Upper lobe of left lung (tissue), 6 donors: Measurements from ENCODE around the gene SLC38A3. TPM values are rescaled to one million over a fixed set of nuclear protein-coding genes. Genes with fewer than 3 reads are reported as not detected.
"Not testable (repeated sequence)": the region's sequence is repeated elsewhere in the genome, so short reads cannot be mapped to it uniquely, and the experiment has no call there.

Experiments
- ATAC-seq, 2 donors: fragments of 200-7000 bp; cut with Tn5 transposase; one replicate each; pipeline ENCODE4 v1.9.1; 2022; ENCODE audit warnings: mild to moderate bottlenecking in 2 of 2, moderate library complexity in 2 of 2; ENCODE audit not compliant: low FRiP score in 2 of 2
- DNase-seq, 2 donors: peaks; one replicate each; pipeline ENCODE4 v3.0.0-alpha.2; 2019 to 2020
- H3K27ac ChIP-seq, 4 donors: fragments of 200-600 bp; sonication (generic); one replicate each; pipeline ENCODE4 v1.5.1; 2016 to 2019
- H3K27me3 ChIP-seq, 4 donors: fragments of 200-600 bp; sonication (generic); one replicate each; pipeline ENCODE4 v1.5.1; 2017 to 2019
- H3K36me3 ChIP-seq, 4 donors: fragments of 200-600 bp; sonication (generic); one replicate each; pipeline ENCODE4 v1.5.1; 2016 to 2019
- H3K4me1 ChIP-seq, 4 donors: fragments of 200-600 bp; sonication (generic); one replicate each; pipeline ENCODE4 v1.5.1; 2018 to 2019
- H3K4me3 ChIP-seq, 4 donors: fragments of 200-600 bp; sonication (generic); one replicate each; pipeline ENCODE4 v1.5.1; 2017 to 2019; ENCODE audit warnings: mild to moderate bottlenecking in 2 of 4, moderate library complexity in 1 of 4
- H3K9me3 ChIP-seq, 4 donors: fragments of 200-600 bp; sonication (generic); one replicate each; pipeline ENCODE4 v1.5.1; 2018 to 2019
- CTCF ChIP-seq, 6 experiments: fragments of 450-650 bp in 4 of 6; fragments of 200-600 bp in 2 of 6; sonication (generic) in 2 of 6; IDR thresholded peaks; one replicate each; pipeline ENCODE4 v1.5.1; 2016 to 2019; ENCODE audit warnings: antibody characterized with exemption in 6 of 6
- EP300 ChIP-seq, 4 donors: sonication (generic); formaldehyde crosslinking; IDR thresholded peaks; one replicate each; pipeline ENCODE4 v1.5.1; 2017; ENCODE audit warnings: antibody characterized with exemption in 4 of 4, control low read depth in 2 of 4
- POLR2A ChIP-seq, 4 donors: fragments of 450-650 bp; IDR thresholded peaks; one replicate each; pipeline ENCODE4 v1.5.1; 2016 to 2017; ENCODE audit warnings: antibody characterized with exemption in 4 of 4, mild to moderate bottlenecking in 2 of 4
- POLR2AphosphoS5 ChIP-seq, 2 donors: sonication (generic); formaldehyde crosslinking; IDR thresholded peaks; one replicate each; pipeline ENCODE4 v1.5.1; 2017; ENCODE audit warnings: antibody characterized with exemption in 2 of 2
- WGBS, 2 donors: methylation state at CpG; one replicate each; pipeline ENCODE4 v1.1.5; 2017 to 2018; 5-methylcytosine and 5-hydroxymethylcytosine counted together
- total RNA-seq, 6 donors: library from RNA; depleted of rRNA in 4 of 6; stranded (reverse); fragments of >200 nt in 4 of 6; gene quantifications; one replicate each; pipeline versions ENCODE4 v1.1.0 to v1.2.1, GENCODE V29; 2016 to 2021
- donor health status: DM: no; HTN: no; CAD: no; lungs with moderate emphysema.
- donor health status: DM: no; HTN: yes; CAD: no; lungs with severe emphysema.

The SLC38A3 gene
- total RNA-seq, 6 donors from 2014 or later: 0.15 to 0.17 TPM; not detected in 4

DNA sequence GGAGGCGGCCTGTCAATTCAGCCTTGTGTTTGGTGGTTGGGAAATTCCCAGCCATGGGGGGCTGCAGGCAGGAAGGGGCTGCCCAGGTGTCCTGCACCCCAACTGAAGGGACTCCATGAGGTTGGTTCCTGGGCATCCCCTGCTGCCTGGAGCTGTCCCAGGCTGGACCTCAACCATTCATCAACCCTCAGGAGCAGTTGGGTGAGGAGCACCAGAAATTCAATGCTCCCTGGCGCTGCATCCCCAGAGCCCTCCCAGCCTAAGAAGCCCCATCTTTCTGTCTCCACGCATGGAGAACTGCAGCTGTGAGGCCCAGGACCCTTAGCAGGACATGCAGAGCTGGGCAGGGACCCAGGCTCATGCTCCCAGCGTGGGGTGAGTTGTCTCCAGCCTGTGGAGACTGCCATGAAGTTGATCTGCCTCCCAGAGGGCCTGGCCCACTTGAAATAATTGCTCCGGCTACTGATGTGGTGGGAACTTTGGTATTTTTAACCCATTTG, 55.9 kb downstream of the SLC38A3 start:
- peaks cover 16 to 36% (median 29%) of the 10 kb centered on the region in 4 donors for H3K36me3 ChIP-seq
- ATAC-seq (no peak), DNase-seq (no peak)
- H3K27me3 ChIP-seq: no peaks in the 10 kb centered on the region
- H3K9me3 ChIP-seq: peaks cover 0 to 7% (median 0%) of the 10 kb centered on the region in 4 donors
- H3K4me3 ChIP-seq: peak overlapping the region in 3 of 4 donors; percentile 46 to 60 (median 56)
- H3K4me1 ChIP-seq: peaks cover 70 to 85% (median 80%) of the 10 kb centered on the region in 4 donors
- TF ChIP-seq CTCF (IDR thresholded peaks at IDR 0.05): no peak
- WGBS, 2 donors: 13 to 83% methylated on average over 1 to 4 of the region's 5 CpGs
- peak overlapping the region; percentile 94 to 98 (median 96) for H3K27ac ChIP-seq

DNA sequence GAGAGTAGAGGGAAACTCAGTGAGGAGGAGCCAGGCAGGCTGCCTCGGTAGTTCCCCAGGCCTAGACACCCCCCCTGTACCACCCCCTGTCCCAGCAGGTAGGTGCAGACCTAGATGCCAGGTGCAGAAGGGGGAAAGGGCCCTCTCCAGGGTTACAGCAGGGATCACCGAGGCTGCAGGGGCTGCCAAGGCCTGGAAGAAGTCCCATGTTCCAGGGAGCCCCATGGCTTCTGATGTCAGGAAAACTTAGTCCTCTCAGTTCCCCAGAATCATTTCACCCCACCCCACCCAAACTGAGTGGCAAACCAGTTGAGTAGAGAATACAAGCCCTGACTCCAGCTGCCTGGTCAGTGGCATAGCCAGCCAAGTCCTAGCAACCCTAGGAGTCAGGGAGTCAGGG, 56.4 kb downstream of the SLC38A3 start:
- ATAC-seq: no peak
- 13 to 86% methylated on average over 1 to 2 of the region's 2 CpGs for WGBS, 2 donors
- peaks cover 0 to 7% (median 0%) of the 10 kb centered on the region in 4 donors for H3K9me3 ChIP-seq
- TF ChIP-seq POLR2A (IDR thresholded peaks at IDR 0.05) (no peak), CTCF (IDR thresholded peaks at IDR 0.05) (no peak), POLR2AphosphoS5 (IDR thresholded peaks at IDR 0.05) (no peak), EP300 (IDR thresholded peaks at IDR 0.05) (no peak)
- DNase-seq: no peak
- H3K36me3 ChIP-seq: peaks cover 11 to 30% (median 24%) of the 10 kb centered on the region in 4 donors
- peaks cover 70 to 85% (median 79%) of the 10 kb centered on the region in 4 donors for H3K4me1 ChIP-seq
- no peak overlapping the region for H3K4me3 ChIP-seq
- peak overlapping the region; percentile 94 to 98 (median 96) for H3K27ac ChIP-seq
- no peaks in the 10 kb centered on the region for H3K27me3 ChIP-seq

GRCh38 chr3:50262200-50262599, 57.1 kb downstream of the SLC38A3 start:
- H3K27me3 ChIP-seq, H3K9me3 ChIP-seq, ATAC-seq, DNase-seq, H3K4me3 ChIP-seq: not testable (repeated sequence)
- 100% methylated on average over 2 to 4 of the region's 4 CpGs for WGBS, 2 donors
- H3K36me3 ChIP-seq: peaks cover 4 to 24% (median 17%) of the 10 kb centered on the region in 4 donors
- H3K27ac ChIP-seq: peak overlapping the region in 3 of 4 donors; percentile 94 to 98 (median 96)
- H3K4me1 ChIP-seq: peaks cover 70 to 85% (median 76%) of the 10 kb centered on the region in 4 donors

DNA sequence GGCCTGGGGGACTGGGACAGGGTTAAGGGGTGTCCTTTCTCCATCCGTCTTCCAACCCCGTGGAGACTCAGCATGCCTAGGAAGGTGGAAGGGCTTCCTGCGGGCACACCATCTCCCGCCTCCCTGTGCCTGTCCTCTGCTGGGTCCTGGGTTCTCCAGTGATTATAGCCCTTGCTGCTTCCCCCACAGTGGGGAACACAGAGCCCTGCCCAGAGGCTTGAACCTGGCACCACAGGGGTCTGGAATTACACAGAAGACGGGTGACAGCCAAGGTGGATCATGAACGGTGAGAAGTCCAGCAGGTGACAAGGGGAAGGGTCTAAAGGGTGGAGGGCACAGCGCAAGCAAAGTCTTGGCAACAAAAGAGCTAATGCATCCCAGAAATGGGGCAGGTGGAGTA, 57.7 kb downstream of the SLC38A3 start:
- ATAC-seq: no peak

More for the DNA sequence above, 57.7 kb downstream of the SLC38A3 start:
- Histone ChIP-seq H3K27me3 (no peaks in the 10 kb centered on the region), H3K9me3 (peaks cover 0 to 2% (median 0%) of the 10 kb centered on the region in 4 donors), H3K27ac (peak overlapping the region in 2 of 4 donors; percentile 96 to 98), H3K36me3 (peaks cover 0 to 18% (median 11%) of the 10 kb centered on the region in 4 donors), H3K4me3 (no peak overlapping the region), H3K4me1 (peaks cover 66 to 85% (median 76%) of the 10 kb centered on the region in 4 donors)
- TF ChIP-seq POLR2AphosphoS5 (IDR thresholded peaks at IDR 0.05): no peak
- no peak for TF ChIP-seq POLR2A (IDR thresholded peaks at IDR 0.05)
- no peak for TF ChIP-seq CTCF (IDR thresholded peaks at IDR 0.05)
- TF ChIP-seq EP300 (IDR thresholded peaks at IDR 0.05): no peak
- 91 to 93% methylated on average over 6 to 7 of the region's 7 CpGs for WGBS, 2 donors
- no peak for DNase-seq
